ENCODE measurements around the gene HSPB8. TPM values are rescaled to one million over a fixed set of nuclear protein-coding genes. Genes with fewer than 3 reads are reported as not detected.

The HSPB8 gene
- total and polyA plus RNA-seq, 2 of the 8 experiments (the other 6 are each of a cell fraction or from before 2014, with no cell fraction given) = 11.7 to 28.2 TPM

GRCh38 chr12:119204131-119204530 lies 25.4 kb downstream of the HSPB8 start (continued):
- TF ChIP-seq KDM5A (IDR thresholded peaks at IDR 0.05; ENCODE audit: low read length) = no peak

All from H1 (cell line).